ENCODE results near the gene SH3BP2.

Gene SH3BP2

DNA sequence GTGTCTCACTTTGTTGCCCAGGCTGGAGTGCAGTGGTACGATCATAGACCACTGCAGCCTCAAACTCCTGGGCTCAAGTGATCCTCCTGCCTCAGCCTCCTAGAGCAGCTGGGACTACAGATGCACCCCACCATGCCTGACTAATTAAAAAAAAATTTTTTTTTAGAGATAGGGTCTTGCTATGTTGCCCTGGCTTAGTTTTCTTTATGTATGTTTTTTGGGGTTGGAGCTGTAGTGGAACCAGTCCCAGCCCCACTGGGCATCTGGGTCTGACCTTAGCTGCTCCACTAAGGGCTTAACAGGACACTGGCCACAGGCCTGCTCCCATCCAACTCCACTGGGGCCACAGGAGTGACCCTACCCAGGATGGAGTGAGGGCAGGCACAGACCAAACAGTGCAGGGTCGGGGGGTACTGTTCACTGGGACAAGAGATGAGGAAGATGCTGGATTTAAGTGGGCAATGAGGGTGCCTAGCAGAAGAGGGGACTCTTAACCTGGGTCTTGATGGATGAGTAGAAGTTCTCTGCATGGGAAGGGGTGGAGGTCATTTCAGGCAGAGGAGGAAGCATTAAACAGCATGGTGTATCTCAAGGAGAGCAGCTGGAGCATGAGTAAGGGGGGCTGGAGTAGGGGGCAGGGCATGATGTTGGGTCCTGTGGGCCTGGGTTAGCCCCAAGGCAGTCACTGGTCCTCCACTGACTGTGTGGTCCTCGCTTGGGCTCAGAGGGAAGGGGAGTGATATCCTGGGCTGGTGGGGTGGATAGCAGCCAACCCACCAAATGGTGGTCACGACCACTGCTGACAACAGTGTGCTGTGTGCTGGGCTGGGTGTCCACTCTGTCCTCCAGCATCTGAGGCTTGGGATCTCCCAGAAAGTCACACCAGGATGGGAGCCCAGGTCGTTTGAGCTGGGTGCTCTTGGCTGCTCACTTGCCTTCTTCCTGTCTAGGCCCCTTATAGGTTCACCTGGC is 26.6 kb downstream of the SH3BP2 start:
- no peak for DNase-seq (ENCODE audit: low spot score)

DNA sequence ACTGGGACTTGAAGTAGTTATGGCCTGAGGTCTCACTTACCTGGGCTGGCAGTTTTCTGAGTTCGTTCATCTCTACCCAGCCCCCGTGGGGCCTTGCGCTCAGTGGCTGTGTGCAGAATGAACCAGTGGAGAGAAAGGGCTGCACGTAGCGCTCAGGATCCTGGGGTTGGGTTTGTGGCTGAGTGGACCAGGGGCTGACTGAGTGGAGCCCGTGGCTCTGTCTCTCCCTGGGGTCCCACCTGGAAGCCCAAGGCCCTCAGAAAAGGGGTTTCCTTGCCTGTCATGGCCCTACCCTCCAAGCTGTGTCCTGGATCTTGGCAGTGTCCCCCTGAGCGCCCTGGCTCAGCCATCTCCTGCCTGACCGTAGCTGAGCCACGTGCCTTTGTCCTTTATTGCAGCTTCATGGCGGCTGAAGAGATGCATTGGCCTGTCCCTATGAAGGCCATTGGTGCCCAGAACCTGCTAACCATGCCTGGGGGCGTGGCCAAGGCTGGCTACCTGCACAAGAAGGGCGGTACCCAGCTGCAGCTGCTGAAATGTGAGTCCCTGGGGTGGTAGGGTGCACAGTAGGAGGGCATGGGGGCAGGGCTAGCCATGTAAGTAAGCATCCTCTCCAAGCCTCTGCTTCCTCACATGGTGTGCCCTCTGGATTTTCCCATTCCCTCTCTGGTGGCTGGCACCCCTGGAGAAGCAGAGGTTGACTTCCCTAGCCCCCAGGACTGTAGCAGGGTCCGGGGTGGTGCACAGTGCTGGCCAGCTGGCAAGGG is 27.5 kb downstream of the SH3BP2 start:
- DNase-seq (ENCODE audit: low spot score): no peak

DNA sequence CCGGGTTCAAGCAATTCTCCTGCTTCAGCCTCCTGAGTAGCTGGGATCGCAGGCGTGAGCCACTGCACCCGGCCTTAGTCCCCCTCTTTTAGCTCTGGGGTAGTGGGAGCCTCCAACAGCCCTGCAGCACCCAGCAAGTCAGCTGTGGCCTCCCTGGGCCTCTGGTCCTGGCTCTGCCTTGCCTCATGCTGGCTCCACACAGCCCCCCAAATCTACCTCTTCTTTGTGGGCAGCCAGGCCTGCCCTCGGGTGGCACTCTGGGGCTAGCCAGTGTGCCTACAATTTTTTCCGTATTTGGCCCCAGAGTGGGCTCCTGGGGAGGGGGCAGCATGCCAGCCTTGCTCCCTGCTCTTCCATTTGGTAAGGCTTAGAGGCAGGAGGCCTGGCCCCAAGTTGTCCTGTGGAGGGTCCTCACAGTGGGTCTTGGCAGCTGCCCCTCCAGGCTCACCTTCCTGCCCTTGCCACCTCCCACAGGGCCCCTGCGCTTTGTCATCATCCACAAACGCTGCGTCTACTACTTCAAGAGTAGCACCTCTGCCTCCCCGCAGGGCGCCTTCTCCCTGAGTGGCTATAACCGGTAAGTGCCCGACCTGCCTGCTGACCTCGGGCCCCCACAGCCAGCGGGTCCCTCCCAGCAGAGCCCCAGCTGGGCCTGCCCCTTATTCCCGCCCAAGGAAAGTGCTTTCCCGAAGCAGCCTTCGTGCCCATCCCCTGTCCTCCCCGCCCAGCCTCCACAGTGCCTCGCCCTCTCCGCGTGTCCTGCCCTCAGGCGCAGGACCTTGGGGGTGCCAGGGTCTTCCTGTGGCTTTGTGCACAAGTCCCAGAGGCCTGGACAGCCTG is 29.8 kb downstream of the SH3BP2 start:
- no peak for DNase-seq (ENCODE audit: low spot score)

GRCh38 chr4:2823301-2823670 is 30.4 kb downstream of the SH3BP2 start:
- no peak for DNase-seq (ENCODE audit: low spot score)

DNA sequence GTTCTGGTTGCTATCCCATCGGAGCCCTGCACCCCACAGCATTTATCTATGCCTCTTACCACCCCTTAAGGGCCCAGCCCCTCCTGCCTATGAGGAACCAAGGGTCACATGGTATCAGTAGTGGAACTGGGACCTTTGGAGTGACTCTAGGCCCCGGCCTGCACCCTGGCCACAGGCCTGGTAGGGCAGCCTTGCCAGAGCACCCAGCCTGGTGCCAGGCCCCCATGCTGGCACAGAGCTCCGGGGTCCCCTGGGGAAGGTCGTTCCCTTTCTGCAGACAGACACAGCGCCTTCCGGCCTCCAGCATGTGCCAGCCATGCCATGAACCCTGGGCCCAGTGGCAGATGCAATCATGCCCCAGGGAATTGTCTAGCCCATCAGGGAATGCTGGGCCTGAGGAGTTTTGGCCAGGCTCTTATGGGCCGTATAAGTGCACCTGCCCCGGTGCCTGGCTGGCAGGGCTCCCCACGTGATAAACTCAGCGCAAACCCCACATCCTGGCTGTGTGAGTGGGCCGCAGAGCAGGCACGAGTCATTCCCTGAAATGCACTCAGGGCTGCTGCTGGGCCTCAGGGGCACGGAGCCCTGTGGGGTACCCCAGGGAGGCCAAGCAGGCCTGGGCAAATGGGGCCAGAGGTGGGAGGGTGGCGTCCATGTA is 30.9 kb downstream of the SH3BP2 start:
- no peak for DNase-seq (ENCODE audit: low spot score)

- DNase-seq (ENCODE audit: low spot score): no peak
Measured at GRCh38 chr4:2824329-2824835, 31.5 kb downstream of the SH3BP2 start.

DNA sequence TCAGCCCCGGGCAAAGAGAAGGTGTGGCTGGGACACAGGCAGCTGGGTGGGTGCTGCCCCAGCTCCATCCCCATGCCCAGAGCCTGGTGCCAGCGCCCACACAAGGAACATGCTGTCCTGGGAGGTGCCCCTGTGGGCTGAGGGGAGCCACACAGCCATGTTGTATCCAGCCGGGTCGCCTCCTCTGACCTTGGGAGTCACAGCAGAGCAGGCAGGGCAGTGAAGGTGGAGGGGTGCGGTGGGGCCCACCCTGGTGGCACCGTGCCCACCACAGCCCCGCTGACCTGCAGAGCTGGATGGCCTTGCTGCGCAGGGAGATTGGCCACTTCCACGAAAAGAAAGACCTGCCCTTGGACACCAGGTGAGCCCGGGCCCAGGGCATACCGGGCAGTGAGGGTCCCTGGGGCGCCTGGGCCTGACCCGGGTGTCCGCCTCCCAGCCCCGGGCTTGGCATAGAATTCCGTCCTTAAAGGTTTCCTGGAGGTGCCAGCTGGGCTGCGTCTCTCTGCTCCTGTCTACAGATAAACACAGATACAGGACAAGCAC is 32.0 kb downstream of the SH3BP2 start:
- no peak for DNase-seq (ENCODE audit: low spot score)

DNA sequence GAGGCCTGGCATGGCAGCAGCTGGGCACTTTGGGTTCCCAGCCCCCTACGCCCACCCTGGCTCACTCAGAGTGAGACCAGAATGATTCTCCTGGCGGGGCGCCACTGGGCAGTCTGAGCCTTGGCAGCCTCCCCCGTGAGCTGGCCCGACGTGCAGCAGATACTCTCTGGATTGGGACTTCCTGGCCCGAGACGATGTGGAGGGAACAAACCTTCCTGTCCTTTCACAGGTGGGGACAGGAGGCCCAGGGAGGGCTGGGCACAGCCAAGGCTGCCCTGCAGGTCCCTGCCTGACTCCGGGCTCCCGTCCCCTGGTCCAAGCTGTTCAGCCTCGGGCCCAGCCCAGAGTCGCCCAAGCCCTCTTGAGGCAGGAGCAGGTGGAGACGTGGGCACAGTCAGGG is 32.9 kb downstream of the SH3BP2 start:
- no peak for DNase-seq (ENCODE audit: low spot score)

DNA sequence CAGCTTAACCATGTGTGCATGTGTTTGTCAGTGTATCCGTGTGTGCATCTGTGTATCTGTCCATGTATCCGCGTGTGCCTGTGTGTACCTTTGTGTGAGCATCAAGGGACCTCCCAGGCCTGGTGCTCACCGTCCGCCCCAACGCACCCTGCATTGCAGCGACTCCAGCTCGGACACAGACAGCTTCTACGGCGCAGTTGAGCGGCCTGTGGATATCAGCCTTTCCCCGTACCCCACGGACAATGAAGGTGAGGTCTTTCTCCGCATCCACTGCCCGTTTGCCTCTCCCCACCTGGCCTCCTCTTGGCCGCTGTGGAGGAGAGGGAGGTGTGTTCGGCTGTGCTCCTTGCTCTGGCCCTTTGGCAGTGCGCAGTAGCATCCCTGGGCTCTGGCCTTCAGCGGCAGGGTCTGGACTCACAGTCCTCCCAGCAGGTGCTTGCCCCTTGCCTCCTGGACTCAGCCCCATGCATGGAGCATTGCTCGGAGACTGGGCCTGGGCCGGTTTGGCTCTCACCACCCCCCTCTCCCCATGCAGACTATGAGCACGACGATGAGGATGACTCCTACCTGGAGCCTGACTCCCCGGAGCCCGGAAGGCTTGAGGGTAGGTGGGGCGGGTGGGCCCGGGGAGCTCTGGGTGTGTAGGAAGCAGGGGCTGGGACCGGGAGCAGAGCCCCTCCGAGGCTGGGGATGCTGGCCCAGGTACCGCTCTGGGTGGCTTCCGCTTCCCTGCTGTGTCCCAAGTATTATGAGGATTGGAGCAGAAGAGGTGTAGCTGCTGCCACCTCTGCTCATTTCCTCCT is 34.4 kb downstream of the SH3BP2 start:
- no peak for DNase-seq (ENCODE audit: low spot score)

- no peak for DNase-seq (ENCODE audit: low spot score)
Measured at GRCh38 chr4:2827874-2828751, 35.2 kb downstream of the SH3BP2 start.

DNA sequence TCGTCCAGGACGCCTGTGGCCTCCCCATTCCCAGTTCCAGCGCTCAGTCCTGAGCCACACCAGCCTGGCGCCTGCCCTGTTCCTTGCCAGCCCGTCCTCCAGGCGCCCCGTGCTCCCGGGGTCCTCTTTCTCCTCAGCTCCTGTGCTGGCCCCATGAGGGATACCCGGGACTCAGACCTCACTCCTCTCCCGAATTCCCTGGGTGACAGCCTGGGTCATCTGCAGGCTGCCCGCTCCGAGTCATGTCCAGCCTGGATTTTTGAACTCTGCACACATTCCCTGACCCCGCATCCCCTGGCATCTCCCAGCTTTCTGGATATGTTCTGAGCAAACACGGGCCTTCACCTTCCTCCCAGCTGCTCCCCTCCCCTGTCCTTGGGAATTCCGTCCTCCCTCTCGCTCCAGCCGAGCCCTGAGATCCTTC is 35.9 kb downstream of the SH3BP2 start:
- DNase-seq (ENCODE audit: low spot score): no peak

- no peak for DNase-seq (ENCODE audit: low spot score)
Measured at GRCh38 chr4:2829321-2829932, 36.5 kb downstream of the SH3BP2 start.

DNA sequence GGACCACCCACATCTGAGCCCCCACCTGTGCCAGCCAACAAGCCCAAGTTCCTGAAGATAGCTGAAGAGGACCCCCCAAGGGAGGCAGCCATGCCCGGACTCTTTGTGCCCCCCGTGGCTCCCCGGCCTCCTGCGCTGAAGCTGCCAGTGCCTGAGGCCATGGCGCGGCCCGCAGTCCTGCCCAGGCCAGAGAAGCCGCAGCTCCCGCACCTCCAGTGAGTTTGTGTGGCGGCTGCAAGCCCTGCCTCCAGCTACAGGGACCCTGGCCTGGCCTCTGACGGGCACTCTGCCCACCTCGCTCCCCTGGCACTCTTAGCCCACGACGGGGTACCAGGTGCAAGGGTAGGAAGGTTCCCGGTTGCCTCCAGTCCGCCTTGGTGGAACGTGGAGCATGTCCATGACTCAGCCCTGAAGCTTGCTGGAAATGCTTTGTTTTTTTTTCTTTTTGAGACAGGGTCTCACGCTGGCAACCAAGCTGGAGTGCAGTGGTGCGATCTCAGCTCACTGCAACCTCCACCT is 37.1 kb downstream of the SH3BP2 start:
- no peak for DNase-seq (ENCODE audit: low spot score)

DNA sequence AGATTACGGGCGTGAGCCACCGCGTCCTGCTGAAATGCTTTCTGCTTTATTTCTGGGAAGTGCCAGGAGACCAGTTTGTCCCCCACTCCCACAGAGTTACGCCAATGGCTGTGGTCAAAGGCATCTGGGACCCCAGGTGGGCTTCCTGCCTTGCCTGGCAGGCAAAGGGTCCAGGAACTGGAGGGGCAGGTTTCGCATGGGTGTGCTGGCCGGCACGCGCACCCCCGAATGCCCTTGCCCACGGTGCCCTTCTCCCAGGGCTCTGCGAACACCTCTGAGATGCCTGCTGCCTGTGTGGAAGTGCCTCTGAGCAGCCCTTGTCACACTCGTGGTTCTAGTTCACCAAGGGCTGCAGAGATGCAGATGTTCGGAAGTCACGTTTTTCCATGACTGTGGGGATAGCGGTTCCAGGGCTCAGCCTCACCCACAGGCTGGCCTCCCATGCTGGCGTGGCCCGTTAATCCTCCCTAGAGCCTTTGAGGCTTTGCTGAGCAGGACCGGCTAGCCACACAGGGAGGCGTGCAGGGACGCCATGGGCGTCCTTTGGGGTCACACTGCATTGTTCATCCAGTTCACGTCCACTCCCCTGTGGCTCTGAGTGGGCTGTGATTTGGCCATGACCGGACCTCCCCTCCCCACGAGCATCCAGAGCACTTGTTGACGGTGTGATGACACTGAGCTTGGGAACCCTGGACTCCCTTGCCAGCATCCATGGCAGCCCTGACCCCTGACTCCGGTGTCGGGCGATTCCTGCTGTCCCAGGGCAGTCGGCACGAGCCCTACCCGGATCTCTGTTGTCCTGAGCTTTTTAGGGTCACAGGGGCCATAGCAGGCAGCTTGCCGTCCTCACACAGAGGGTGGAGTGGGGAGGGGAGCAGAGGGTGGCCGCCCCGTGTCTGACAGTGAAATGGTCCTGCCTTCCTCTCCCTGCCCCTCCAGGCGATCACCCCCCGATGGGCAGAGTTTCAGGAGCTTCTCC is 38.0 kb downstream of the SH3BP2 start:
- no peak for DNase-seq (ENCODE audit: low spot score)

DNA sequence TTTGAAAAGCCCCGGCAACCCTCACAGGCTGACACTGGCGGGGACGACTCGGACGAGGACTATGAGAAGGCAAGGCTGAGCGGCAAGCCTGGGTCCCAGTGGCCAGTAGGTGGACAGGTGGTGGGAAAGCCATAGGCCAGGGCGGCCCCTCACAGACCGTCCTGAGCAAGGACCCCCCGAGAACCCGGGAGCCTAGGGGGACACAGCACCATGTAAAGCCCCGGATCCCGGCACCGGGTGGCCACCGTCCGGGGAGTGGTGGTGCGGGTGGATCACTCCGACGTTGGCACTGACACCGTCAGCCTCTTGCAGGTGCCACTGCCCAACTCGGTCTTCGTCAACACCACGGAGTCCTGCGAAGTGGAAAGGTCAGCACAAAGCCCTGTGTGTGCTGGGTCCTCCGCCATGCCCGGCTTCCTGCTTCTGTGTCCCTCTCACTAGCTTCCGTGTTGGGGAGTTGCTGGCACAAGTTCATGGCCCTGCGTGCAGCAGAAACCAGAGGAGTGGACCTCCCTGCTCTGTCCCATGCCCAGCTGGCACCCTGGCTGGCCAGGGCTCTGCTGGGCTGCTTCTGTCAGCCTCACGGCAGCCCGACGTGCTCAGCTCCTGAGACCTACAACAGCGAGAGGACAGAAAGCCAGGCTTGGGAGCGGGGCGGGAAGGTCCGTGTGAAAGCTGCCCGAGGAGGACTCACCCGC is 38.9 kb downstream of the SH3BP2 start:
- DNase-seq (ENCODE audit: low spot score): no peak

DNA sequence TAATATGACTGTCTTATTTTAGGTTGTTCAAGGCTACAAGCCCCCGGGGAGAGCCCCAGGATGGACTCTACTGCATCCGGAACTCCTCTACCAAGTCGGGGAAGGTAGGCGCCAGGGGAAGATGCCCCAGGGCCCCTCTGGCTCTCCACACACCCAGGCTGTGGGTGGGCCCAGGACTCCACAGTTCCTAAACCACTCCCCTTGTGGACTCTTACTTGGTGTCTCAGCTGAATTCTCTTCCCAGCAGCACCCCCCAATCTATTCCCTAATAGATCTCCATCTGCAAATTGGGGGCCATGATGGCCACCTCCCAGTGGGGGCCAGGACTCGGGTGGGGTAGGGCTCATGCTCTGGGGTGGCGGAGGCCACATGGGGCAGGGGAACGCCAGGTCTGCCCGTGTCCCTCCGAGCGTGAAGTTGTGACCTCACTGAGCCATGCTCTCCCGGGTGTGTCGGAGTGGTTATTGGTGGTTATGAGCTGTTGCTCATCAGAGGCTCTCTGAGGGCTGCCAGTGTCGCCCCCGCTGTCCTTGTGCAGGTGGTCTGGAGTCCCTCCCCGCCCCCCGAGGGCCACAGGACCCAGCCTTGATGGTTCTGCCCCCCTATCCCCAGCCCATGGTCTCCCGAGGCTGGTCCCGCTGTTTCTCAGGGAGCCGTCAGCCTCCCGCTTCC is 39.6 kb downstream of the SH3BP2 start:
- DNase-seq (ENCODE audit: low spot score): no peak

Data from AG08395 (cell line).